ENCODE measurements around the gene KIAA1210. TPM values are rescaled to one million over a fixed set of nuclear protein-coding genes. Genes with fewer than 3 reads are reported as not detected.

The KIAA1210 gene
- total and polyA plus RNA-seq, 2 of the 8 experiments (the other 6 are each of a cell fraction or from before 2014, with no cell fraction given): 0.02 TPM; not detected in 1

DNA sequence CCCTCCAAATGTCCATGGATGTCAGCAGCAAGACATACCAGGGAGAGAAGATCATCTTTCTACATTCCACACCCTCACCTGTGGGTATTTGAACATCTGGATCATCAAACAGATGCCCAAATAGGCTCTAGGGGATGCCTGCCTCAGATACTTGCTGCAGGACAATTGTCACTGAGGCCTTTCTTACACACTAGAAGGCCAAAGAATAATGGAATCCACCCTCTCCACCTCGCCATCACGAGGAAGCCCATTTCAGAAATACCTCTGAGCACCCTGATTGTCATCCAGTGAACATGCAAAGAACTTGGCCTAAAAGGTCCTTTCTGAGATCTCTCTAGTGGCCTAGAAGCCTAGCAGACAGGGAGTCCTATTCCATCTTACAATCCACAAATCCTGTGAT, 6.9 kb upstream of the KIAA1210 start:
- H3K4ac ChIP-seq (replicated peaks; ENCODE audit: insufficient read length, low read depth, low read length): no peak overlapping the region
- H3K9me3 ChIP-seq (ENCODE audit: insufficient read depth in 2 of 2, low read depth in 1 of 2, low read length in 1 of 2): no peaks in the 10 kb centered on the region
- H3K27me3 ChIP-seq (replicated peaks in 1 of 4; ENCODE audit: control insufficient read depth in 3 of 4, extremely low read depth in 1 of 4, insufficient read depth in 3 of 4, low read length in 3 of 4): no peaks in the 10 kb centered on the region
- no peak overlapping the region for H4K8ac ChIP-seq (ENCODE audit: extremely low read depth, insufficient read depth, low read length)
- no peak overlapping the region for H3K4me3 ChIP-seq (ENCODE audit: extremely low read depth in 1 of 4, insufficient read depth in 2 of 4, low read depth in 3 of 4, low read length in 4 of 4)
- H4K20me1 ChIP-seq (replicated peaks in 1 of 2; ENCODE audit: control insufficient read depth in 1 of 2, insufficient read depth in 2 of 2, low read length in 2 of 2): no peaks in the 10 kb centered on the region
- H3K18ac ChIP-seq (ENCODE audit: extremely low read depth, low read length): no peak overlapping the region
- H2BK20ac ChIP-seq (ENCODE audit: low read length): no peak overlapping the region
- H2BK15ac ChIP-seq (ENCODE audit: low read length): no peak overlapping the region
- H3K23me2 ChIP-seq (ENCODE audit: low read depth, low read length): no peaks in the 10 kb centered on the region
- H3K79me1 ChIP-seq (ENCODE audit: low read depth, low read length): no peaks in the 10 kb centered on the region
- no peaks in the 10 kb centered on the region for H3K36me3 ChIP-seq (ENCODE audit: control insufficient read depth in 2 of 4, insufficient read depth in 4 of 4, low read length in 3 of 4)
- H3K4me1 ChIP-seq (replicated peaks in 1 of 4; ENCODE audit: control insufficient read depth in 3 of 4, insufficient read depth in 4 of 4, low read length in 3 of 4): no peaks in the 10 kb centered on the region
- H2BK5ac ChIP-seq (ENCODE audit: low read depth, low read length): no peak overlapping the region
- POLR2A ChIA-PET (ENCODE audit: partially characterized antibody): no interaction called here
- H3K4me2 ChIP-seq (ENCODE audit: insufficient read depth in 1 of 2, low read depth in 2 of 2, low read length in 2 of 2): no peak overlapping the region
- H3K56ac ChIP-seq (replicated peaks; ENCODE audit: insufficient read length, low read depth, low read length): no peak overlapping the region
- H3K14ac ChIP-seq (ENCODE audit: insufficient read length): no peak overlapping the region
- no peak for TF ChIP-seq ZNF274 (IDR thresholded peaks at IDR 0.05; ENCODE audit: borderline replicate concordance, extremely low read depth, low read length)
- no peak for TF ChIP-seq MAFK (IDR thresholded peaks at IDR 0.05; ENCODE audit: low read depth, low read length)
- TF ChIP-seq, protein P1, sequence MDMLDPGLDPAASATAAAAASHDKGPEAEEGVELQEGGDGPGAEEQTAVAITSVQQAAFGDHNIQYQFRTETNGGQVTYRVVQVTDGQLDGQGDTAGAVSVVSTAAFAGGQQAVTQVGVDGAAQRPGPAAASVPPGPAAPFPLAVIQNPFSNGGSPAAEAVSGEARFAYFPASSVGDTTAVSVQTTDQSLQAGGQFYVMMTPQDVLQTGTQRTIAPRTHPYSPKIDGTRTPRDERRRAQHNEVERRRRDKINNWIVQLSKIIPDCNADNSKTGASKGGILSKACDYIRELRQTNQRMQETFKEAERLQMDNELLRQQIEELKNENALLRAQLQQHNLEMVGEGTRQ (IDR thresholded peaks at IDR 0.05; ENCODE audit: low read length): no peak
- TF ChIP-seq, protein P2, sequence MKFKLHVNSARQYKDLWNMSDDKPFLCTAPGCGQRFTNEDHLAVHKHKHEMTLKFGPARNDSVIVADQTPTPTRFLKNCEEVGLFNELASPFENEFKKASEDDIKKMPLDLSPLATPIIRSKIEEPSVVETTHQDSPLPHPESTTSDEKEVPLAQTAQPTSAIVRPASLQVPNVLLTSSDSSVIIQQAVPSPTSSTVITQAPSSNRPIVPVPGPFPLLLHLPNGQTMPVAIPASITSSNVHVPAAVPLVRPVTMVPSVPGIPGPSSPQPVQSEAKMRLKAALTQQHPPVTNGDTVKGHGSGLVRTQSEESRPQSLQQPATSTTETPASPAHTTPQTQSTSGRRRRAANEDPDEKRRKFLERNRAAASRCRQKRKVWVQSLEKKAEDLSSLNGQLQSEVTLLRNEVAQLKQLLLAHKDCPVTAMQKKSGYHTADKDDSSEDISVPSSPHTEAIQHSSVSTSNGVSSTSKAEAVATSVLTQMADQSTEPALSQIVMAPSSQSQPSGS (IDR thresholded peaks at IDR 0.05; ENCODE audit: low read length): no peak
- TF ChIP-seq TBP (IDR thresholded peaks at IDR 0.05; ENCODE audit: low read depth, low read length): no peak
- no peak for TF ChIP-seq RBBP5 (IDR thresholded peaks at IDR 0.05; ENCODE audit: borderline replicate concordance, low read depth, low read length)
- no peak for TF ChIP-seq BRCA1 (IDR thresholded peaks at IDR 0.05; ENCODE audit: low read depth, low read length)
- no peak for TF ChIP-seq CHD1 (IDR thresholded peaks at IDR 0.05; ENCODE audit: low read depth, low read length)
- TF ChIP-seq, protein P3, sequence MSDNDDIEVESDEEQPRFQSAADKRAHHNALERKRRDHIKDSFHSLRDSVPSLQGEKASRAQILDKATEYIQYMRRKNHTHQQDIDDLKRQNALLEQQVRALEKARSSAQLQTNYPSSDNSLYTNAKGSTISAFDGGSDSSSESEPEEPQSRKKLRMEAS (IDR thresholded peaks at IDR 0.05): no peak
- TF ChIP-seq NANOG (IDR thresholded peaks at IDR 0.05; ENCODE audit: insufficient read depth, low read depth, low read length, poor library complexity, severe bottlenecking): no peak
- no peak overlapping the region for H4K5ac ChIP-seq (ENCODE audit: insufficient read length, low read depth, low read length)
- H2BK120ac ChIP-seq (replicated peaks; ENCODE audit: low read depth, low read length): no peak overlapping the region
- H3K9ac ChIP-seq (replicated peaks in 1 of 4; ENCODE audit: extremely low read depth in 1 of 4, low read depth in 3 of 4, low read length in 3 of 4): no peak overlapping the region
- H3K23ac ChIP-seq (ENCODE audit: insufficient read length): no peak overlapping the region
- H2BK12ac ChIP-seq (ENCODE audit: low read depth, low read length): no peak overlapping the region
- DNase-seq (ENCODE audit: low read depth in 1 of 2, low spot score in 2 of 2) (no peak), FAIRE-seq (no peak)
- H2AK5ac ChIP-seq (ENCODE audit: low read depth, low read length): no peak overlapping the region
- no peak overlapping the region for H3K27ac ChIP-seq (ENCODE audit: low read depth, low read length)
- H4K91ac ChIP-seq (replicated peaks; ENCODE audit: insufficient read length, low read length): no peak overlapping the region
- 85% methylated on average over 2 of the region's 2 CpGs; no CpG with 5 or more reads in 1 of the 2 experiments for WGBS, 2 experiments (ENCODE audit: extremely low coverage in 1 of 2, insufficient coverage in 1 of 2, insufficient read length in 1 of 2, insufficient replicate concordance in 2 of 2, low coverage in 1 of 2, low lambda C conversion rate in 2 of 2, missing lambda C conversion rate in 1 of 2)
- H2AFZ ChIP-seq (ENCODE audit: low read length): no peak overlapping the region
- no peaks in the 10 kb centered on the region for H3K79me2 ChIP-seq (ENCODE audit: control insufficient read depth in 1 of 2, insufficient read depth in 2 of 2, low read length in 2 of 2)
- CTCF ChIA-PET (ENCODE audit: partially characterized antibody): no interaction called here

Measured in H1 (cell line).